GM12878 (cell line): ENCODE data around the gene LTBP2. TPM values are rescaled to one million over a fixed set of nuclear protein-coding genes. Genes with fewer than 3 reads are reported as not detected.

ENCODE experiments used
- ATAC-seq: fragments of 200-7000 bp; cut with Tn5 transposase; 3 replicates; pipeline ENCODE4 v1.9.1; 2020; ENCODE audit warnings: mild to moderate bottlenecking, moderate library complexity
- BruUV-seq: library from RNA; stranded (reverse); fragments of 400-500 nt; replicated peaks from 2 replicates; lab custom pipeline; 2021; lab: Mats Ljungman, UMichigan
- CTCF ChIA-PET: fragments of 300-600 bp; sonication (Branson Sonifier 250); formaldehyde crosslinking; extraction: SDS; loops from one replicate; lab custom pipeline; 2021; ENCODE audit warnings: inconsistent platforms; lab: Yijun Ruan, JAX
- POLR2A ChIA-PET: fragments of 350-600 bp; formaldehyde crosslinking; extraction: SDS; loops from one replicate; lab custom pipeline; 2021; ENCODE audit warnings: inconsistent platforms; lab: Charles Lee
- RAD21 ChIA-PET: fragments of 300-600 bp; sonication (Branson Sonifier 250); formaldehyde crosslinking; loops from one replicate; lab custom pipeline; 2023; ENCODE audit warnings: antibody characterized with exemption; ENCODE audit not compliant: unreplicated experiment; lab: Charles Lee
- SMC1A ChIA-PET: fragments of 300-600 bp; sonication (Branson Sonifier 250); formaldehyde crosslinking; loops from one replicate; lab custom pipeline; 2023; ENCODE audit not compliant: unreplicated experiment, uncharacterized antibody; lab: Charles Lee
- DNase-seq: peaks from one replicate; pipeline ENCODE4 v3.0.0-alpha.2; 2011; ENCODE audit warnings: low read depth, low spot score
- FAIRE-seq: peaks from 3 replicates; lab custom pipeline; 2011; peaks lifted over from hg19 to GRCh38; lab: Jason Lieb, UNC
- H2AFZ ChIP-seq: 2 replicates; pipeline ENCODE4 v1.6.0; 2011; ENCODE audit warnings: low read depth, low read length, control low read depth; ENCODE audit not compliant: control insufficient read depth
- H3K27ac ChIP-seq: 2 replicates; pipeline ENCODE4 v1.5.1; 2011; ENCODE audit warnings: control low read depth; ENCODE audit not compliant: control insufficient read depth, insufficient read depth
- H3K27me3 ChIP-seq, 2 experiments: replicated peaks in 1 of 2; 2 replicates each; pipeline versions ENCODE4 v1.6.0 to v1.6.1; 2011; ENCODE audit warnings: low read length in 1 of 2; ENCODE audit not compliant: control insufficient read depth in 2 of 2, insufficient read depth in 2 of 2
- H3K36me3 ChIP-seq, 2 experiments: 2 replicates each; pipeline ENCODE4 v1.5.1; 2011; ENCODE audit warnings: low read length in 1 of 2; ENCODE audit not compliant: control insufficient read depth in 2 of 2, insufficient read depth in 2 of 2
- H3K4me1 ChIP-seq: 2 replicates; pipeline ENCODE4 v1.6.1; 2011; ENCODE audit warnings: mild to moderate bottlenecking, low read length, moderate library complexity, mixed read lengths; ENCODE audit not compliant: control insufficient read depth, insufficient read depth
- H3K4me2 ChIP-seq: 2 replicates; pipeline ENCODE4 v1.6.0; 2011; ENCODE audit warnings: control low read depth; ENCODE audit not compliant: control insufficient read depth, insufficient read depth
- H3K4me3 ChIP-seq: fragments of 200-600 bp; sonication (generic); 2 replicates; pipeline ENCODE4 v1.5.1; 2016
- H3K79me2 ChIP-seq: 2 replicates; pipeline ENCODE4 v1.6.0; 2011; ENCODE audit warnings: low read length; ENCODE audit not compliant: control insufficient read depth, insufficient read depth
- H3K9ac ChIP-seq: 2 replicates; pipeline ENCODE4 v1.8.0; 2011; ENCODE audit warnings: low read length, control low read depth, mixed read lengths; ENCODE audit not compliant: control insufficient read depth, insufficient read depth
- H3K9me3 ChIP-seq: replicated peaks from 3 replicates; pipeline ENCODE4 v1.5.1; 2011; ENCODE audit warnings: mild to moderate bottlenecking, low read length; ENCODE audit not compliant: control insufficient read depth, insufficient read depth
- H4K20me1 ChIP-seq: 2 replicates; pipeline ENCODE4 v1.6.0; 2011; ENCODE audit not compliant: control insufficient read depth, insufficient read depth
- FOXM1 ChIP-seq: IDR thresholded peaks from 2 replicates; pipeline ENCODE4 v1.6.1; 2012; ENCODE audit warnings: low read depth, mild to moderate bottlenecking, inconsistent platforms, low read length, moderate library complexity
- GABPA ChIP-seq: IDR thresholded peaks from 2 replicates; pipeline ENCODE4 v1.6.1; 2014; ENCODE audit warnings: antibody characterized with exemption, low read depth, mild to moderate bottlenecking, inconsistent platforms
- NFYB ChIP-seq: IDR thresholded peaks from 2 replicates; pipeline ENCODE4 v1.6.1; 2011; ENCODE audit warnings: low read depth, mild to moderate bottlenecking, low read length, improper control_type of control experiment, moderate library complexity; ENCODE audit not compliant: insufficient read depth
- NR2C2 ChIP-seq: IDR thresholded peaks from 2 replicates; pipeline ENCODE4 v1.6.1; 2011; ENCODE audit warnings: borderline replicate concordance, low read depth; ENCODE audit not compliant: control insufficient read depth, insufficient read length
- STAT3 ChIP-seq: IDR thresholded peaks from 2 replicates; pipeline ENCODE4 v1.6.1; 2011; ENCODE audit warnings: low read depth, low read length, improper control_type of control experiment
- SUPT20H ChIP-seq: IDR thresholded peaks from 2 replicates; pipeline ENCODE4 v1.6.1; 2011; ENCODE audit warnings: low read depth, mild to moderate bottlenecking, low read length, moderate library complexity, borderline replicate concordance; ENCODE audit not compliant: control insufficient read depth
- WRNIP1 ChIP-seq: IDR thresholded peaks from 2 replicates; pipeline ENCODE4 v1.6.1; 2011; ENCODE audit warnings: low read depth, low read length, improper control_type of control experiment, borderline replicate concordance
- ZNF384 ChIP-seq: IDR thresholded peaks from 2 replicates; pipeline ENCODE4 v1.6.1; 2012; ENCODE audit warnings: low read depth, mild to moderate bottlenecking, low read length, improper control_type of control experiment, borderline replicate concordance
- ZZZ3 ChIP-seq: IDR thresholded peaks from 2 replicates; pipeline ENCODE4 v1.6.1; 2011; ENCODE audit warnings: low read depth; ENCODE audit not compliant: control insufficient read depth, insufficient read length
- WGBS: methylation state at CpG from one replicate; pipeline ENCODE4 v1.1.6; 2016; ENCODE audit warnings: low lambda C conversion rate; ENCODE audit not compliant: insufficient replicate concordance, insufficient coverage; ENCODE audit errors: missing lambda C conversion rate; 5-methylcytosine and 5-hydroxymethylcytosine counted together
- in situ Hi-C: fragments of 300-500 bp; cut with MboI; formaldehyde crosslinking; loops from 9 replicates; pipeline ENCODE4 v1.14.3; 2018; ENCODE audit warnings: mixed read lengths
- intact Hi-C: fragments of 100-400 bp; cut with micrococcal nuclease; formaldehyde crosslinking; loops from one replicate; pipeline ENCODE4 v1.14.2; 2022; ENCODE audit not compliant: unreplicated experiment
- polyA plus RNA-seq, 11 experiments: library from polyadenylated mRNA; depleted of rRNA in 4 of 11; unstranded in 6 of 11; stranded (reverse) in 5 of 11; fragments of >200 nt; fragmentation: Nextera tagmentation in 4 of 11; fragmentation: Illumina TruSeq in 1 of 11; extraction: Ambion mirVana in 4 of 11; extraction: Trizol in 1 of 11; gene quantifications; 1 replicate in 1 of 11; 2 replicates in 10 of 11; pipeline versions ENCODE4 v1.2.1 to v1.2.3, GENCODE V29; 2011 to 2016; ENCODE audit warnings: inconsistent platforms in 2 of 11, missing spikeins in 2 of 11, low read depth in 1 of 11
- total RNA-seq, 4 experiments: library from RNA; depleted of rRNA in 3 of 4; stranded (reverse); fragments of >200 nt in 3 of 4; fragmentation: Illumina TruSeq in 1 of 4; extraction: Trizol in 1 of 4; gene quantifications; 2 replicates each; pipeline versions ENCODE4 v1.2.1 to v1.2.3, GENCODE V29; 2013 to 2021
- TF ChIP-seq, protein P1 (sequence below): fragments of 450-650 bp; IDR thresholded peaks from 2 replicates; pipeline ENCODE4 v1.6.1; 2017; ENCODE audit warnings: mild to moderate bottlenecking, low read depth, inconsistent platforms; ENCODE audit not compliant: poor library complexity, severe bottlenecking

Gene LTBP2
- total and polyA plus RNA-seq, 10 of the 15 experiments (the other 5 are each of a cell fraction or from before 2014, with no cell fraction given), result 0.03 to 0.23 (median 0.06) TPM; not detected in 1

DNA sequence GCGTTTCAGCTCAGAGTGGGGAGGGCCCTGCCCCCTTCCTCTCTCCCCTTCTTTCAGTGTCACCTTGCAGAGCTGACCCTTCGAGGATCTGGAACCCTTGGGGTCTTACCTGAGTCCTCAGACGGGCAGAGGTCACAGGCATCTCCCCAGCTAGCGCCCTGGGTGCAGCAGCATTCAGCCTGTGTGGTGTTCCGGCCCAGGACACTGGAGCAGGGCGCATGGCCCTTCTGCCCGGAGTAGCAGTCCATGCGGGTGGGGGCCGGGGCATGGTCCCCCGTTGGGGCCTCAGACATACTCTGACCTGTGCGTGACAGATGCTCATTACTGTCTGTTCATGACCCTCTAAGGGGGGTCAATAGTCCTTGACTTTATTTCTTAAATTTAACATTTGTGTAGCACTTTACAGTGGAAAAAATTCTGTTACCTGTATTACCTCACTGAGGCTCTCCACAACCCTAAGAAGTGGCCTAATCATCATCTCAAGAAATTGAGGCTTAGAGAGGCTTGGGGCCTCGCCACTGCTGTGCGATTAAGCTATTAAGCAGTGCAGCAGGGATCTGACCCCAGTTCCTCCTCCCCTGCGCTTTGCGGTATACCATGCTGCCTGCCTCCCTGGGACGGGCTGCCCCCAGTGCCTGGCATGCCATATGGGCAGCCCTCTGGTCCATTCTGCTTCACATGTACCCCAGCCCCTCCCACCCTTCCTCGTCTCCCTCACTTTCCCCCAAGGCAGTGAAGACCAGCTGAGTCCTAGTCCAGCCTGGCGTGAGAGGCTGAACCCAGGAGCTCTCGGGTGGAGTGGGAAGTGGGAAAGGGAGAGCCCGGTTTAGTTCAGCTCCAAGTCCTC, 106.9 kb downstream of the LTBP2 start:
- CTCF ChIA-PET, result interaction anchor here (0.6 kb wide), 1 partner anchor 34 kb away, joined by 4 read pairs; no protein-coding TSS in a partner anchor
- H3K27ac ChIP-seq, result no peak overlapping the region
- TF ChIP-seq SUPT20H (no peak), GABPA (no peak), FOXM1 (no peak), WRNIP1 (no peak), ZZZ3 (no peak), NR2C2 (no peak), NFYB (no peak), ZNF384 (no peak), STAT3 (no peak)
- TF ChIP-seq, protein P1, sequence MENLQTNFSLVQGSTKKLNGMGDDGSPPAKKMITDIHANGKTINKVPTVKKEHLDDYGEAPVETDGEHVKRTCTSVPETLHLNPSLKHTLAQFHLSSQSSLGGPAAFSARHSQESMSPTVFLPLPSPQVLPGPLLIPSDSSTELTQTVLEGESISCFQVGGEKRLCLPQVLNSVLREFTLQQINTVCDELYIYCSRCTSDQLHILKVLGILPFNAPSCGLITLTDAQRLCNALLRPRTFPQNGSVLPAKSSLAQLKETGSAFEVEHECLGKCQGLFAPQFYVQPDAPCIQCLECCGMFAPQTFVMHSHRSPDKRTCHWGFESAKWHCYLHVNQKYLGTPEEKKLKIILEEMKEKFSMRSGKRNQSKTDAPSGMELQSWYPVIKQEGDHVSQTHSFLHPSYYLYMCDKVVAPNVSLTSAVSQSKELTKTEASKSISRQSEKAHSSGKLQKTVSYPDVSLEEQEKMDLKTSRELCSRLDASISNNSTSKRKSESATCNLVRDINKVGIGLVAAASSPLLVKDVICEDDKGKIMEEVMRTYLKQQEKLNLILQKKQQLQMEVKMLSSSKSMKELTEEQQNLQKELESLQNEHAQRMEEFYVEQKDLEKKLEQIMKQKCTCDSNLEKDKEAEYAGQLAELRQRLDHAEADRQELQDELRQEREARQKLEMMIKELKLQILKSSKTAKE, result no peak
- TF ChIP-seq, all 136 proteins: peak for 0
- Histone ChIP-seq H3K4me3 (no peak overlapping the region), H3K4me1 (no peaks in the 10 kb centered on the region), H3K4me2 (no peak overlapping the region), H3K79me2 (no peaks in the 10 kb centered on the region), H2AFZ (no peak overlapping the region), H3K9me3 (no peaks in the 10 kb centered on the region), H3K36me3 (no peaks in the 10 kb centered on the region), H3K9ac (no peak overlapping the region), H4K20me1 (no peaks in the 10 kb centered on the region), H3K27me3 (no peaks in the 10 kb centered on the region; a peak in 1 of 4 replicates)
- ChIA-PET RAD21 (no interaction called here), POLR2A (interaction anchor here (0.6 kb wide), 1 partner anchor 229 kb away, joined by 3 read pairs; no protein-coding TSS in a partner anchor), SMC1A (no interaction called here)
- in situ Hi-C loops (no loop called here), intact Hi-C loops (no loop called here)
- ATAC-seq (no peak), DNase-seq (no peak), FAIRE-seq (no peak)
- WGBS, result 50% methylated on average over 18 of the region's 20 CpGs
- BruUV-seq, result no TSS peak
